M059J (cell line): ENCODE results near the gene CAPN7. TPM values are rescaled to one million over a fixed set of nuclear protein-coding genes. Genes with fewer than 3 reads are reported as not detected.

Experiments used
- DNase-seq: peaks from one replicate; pipeline ENCODE4 v3.0.0-alpha.2; 2012; ENCODE audit warnings: low read depth
- total RNA-seq: library from RNA; depleted of rRNA; stranded (reverse); fragments of >200 nt; shearing (Covaris generic); gene quantifications from 2 replicates; pipeline ENCODE4 v1.2.3, GENCODE V29; 2014

The CAPN7 gene
- total RNA-seq, 1 experiment from 2014 or later: 21.0 TPM

DNA sequence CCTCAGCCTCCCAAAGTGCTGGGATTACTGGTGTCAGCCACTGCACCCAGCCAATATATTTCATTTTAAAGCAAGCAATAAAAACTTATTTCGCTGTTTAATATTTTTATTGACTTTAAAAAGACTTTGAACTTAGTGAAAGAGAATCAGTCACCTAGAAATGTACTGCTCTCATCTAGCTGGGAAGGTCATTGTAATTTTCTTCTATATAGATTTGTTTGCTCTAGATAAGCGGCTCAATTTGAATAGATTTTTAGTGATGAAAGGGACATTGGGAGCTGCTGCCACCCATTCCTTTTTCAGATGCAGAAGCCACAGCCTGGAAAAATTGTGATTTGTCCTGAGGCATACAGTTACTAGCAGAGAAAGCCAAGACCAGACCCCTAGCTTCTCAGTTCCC, 40.1 kb downstream of the CAPN7 start:
- DNase-seq: no peak

DNA sequence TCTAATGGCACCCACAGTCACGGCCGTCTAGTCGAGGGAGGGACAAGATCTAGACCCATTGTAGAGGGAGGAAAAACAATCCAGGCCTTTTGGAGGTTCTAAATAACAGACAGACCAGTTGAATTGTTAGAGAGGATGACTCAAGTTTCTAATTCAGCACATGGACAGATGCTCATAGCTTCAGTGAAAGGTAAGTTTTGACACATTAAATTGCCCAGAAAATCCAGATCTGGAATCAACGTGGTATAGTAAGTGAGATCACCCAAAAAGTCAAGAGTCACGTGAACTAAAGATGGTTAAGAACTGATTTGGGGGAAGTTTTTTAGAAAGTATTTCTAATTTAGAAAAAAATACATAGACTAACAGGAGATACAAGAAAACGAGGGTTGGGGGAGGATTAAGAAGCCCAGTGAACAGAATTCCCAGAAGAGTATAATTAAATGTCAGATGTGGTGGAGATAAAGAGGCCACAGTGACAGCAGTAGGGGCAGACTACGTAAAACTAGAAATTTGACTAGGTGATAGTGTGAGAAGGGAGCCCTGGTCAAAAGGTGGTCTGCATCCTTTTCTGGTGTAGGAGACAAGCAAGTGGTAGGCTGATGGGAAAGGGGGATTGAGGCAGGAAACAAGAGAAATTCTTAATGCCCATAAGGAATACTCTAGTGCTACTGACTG, 47.1 kb downstream of the CAPN7 start:
- no peak for DNase-seq

- no peak for DNase-seq
Observed at GRCh38 chr3:15255215-15255614, 49.2 kb downstream of the CAPN7 start.

GRCh38 chr3:15256861-15257341, 50.9 kb downstream of the CAPN7 start:
- no peak for DNase-seq

GRCh38 chr3:15258720-15259119, 52.7 kb downstream of the CAPN7 start:
- no peak for DNase-seq

GRCh38 chr3:15260531-15260930, 54.5 kb downstream of the CAPN7 start:
- no peak for DNase-seq

- no peak for DNase-seq
Observed at GRCh38 chr3:15261274-15261673, 55.2 kb downstream of the CAPN7 start.

- no peak for DNase-seq
Observed at GRCh38 chr3:15262021-15262420, 56.0 kb downstream of the CAPN7 start.

DNA sequence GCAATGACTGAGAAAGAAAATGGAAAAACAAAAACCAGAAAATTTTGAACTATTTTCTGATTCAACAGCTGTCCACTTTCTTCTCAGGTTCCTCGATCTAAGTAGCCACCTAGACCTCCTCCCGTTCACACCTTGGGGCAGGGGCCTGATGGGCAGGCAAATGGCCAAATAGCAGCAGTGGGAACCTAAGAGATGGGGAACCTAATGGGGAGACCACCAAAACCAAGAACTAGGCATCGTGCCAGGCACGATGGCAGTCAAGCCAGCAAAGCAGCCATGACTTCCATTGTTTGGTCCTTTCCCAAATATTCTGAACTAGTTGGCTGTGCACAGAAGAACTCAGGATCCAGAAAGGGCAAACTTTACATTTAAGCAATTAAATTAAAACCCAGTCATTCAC, 57.1 kb downstream of the CAPN7 start:
- DNase-seq: no peak

- no peak for DNase-seq
Observed at GRCh38 chr3:15263926-15264325, 57.9 kb downstream of the CAPN7 start.

GRCh38 chr3:15264486-15264885, 58.4 kb downstream of the CAPN7 start:
- DNase-seq: no peak

DNA sequence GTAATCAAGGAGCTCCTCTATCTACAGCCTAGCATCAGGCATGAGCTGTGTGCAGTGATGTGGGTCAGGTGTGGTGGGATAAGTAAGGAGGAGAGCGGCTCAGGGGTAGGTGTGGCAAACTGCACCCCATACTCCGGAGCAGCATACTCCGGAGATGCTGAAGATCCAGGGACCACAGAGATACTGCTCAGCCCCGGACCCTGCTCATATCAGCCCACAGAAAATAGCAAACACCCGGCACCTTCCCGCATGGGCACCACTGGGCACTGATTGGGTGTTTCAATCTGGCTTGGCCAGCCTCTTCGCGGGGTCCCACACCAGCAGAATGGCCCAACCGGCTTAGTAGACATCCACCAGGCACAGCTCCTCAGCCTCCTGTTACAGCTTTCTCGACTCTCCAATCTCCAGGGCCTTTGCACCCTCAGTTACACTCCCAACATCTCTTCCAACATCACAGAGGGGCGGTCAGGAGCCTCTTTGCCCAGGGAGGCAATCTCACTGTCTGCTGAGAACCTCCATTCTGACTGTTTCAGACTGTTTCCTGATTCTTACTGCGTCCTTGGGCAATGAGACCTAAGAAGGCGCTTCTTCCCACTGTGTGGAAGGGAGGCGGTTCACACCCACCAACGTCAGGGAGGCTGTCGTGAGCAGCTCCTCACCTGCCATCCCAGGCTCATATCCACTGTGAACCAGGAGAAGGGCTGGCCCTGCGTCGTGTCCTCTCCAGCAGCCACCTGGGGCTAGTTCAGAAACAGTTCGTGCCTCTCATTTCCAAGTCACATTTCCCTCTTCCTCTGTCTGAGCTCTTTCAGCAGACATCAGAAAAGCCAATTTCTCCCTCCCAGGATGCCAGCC, 59.8 kb downstream of the CAPN7 start:
- no peak for DNase-seq

DNA sequence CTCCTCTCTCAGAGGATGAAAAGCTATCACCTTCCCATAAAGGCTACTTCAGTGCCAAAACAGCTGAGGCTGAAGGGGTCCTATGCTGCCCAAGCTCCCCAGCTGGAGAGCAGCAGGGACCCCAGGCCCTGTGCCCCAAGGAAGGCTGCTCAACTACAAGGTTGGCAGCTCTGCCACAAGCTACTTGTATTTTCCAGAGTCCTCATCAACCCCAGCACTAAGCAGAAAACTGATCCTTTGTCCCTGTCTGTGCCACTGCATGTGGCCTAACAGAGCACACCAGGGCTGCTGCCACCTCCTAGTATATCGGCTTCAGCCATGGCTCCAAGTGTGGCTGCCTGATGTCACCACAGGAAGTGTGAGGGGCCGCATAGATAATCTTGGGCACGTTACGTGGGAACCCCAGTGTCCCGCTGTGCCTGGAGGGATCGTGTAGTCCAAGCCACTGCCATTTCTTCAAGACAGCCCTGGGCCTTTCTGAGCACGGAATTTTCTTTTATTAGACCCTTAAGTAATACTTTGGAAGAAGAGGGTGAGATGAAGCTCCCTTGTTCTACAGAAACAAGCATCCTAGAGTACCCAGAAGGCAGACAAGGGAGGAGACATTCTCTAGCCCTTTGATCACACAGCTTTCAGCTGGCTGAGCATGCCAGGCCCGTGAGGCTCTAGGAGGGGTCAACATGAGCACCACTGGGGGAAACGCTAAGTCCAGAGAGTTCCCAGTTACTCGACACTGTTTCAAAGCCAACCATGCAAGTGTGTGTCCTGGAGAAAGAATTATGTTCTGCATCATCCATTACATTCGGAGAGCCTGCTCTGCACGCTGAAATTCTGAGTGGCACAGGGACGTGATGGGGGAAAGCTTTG, 60.7 kb downstream of the CAPN7 start:
- no peak for DNase-seq

- DNase-seq: no peak
Observed at GRCh38 chr3:15267502-15267901, 61.5 kb downstream of the CAPN7 start.

- peak; percentile 75 for DNase-seq
Observed at GRCh38 chr3:15268033-15268631, 62.1 kb downstream of the CAPN7 start.

- peak; percentile 96 for DNase-seq
Observed at GRCh38 chr3:15269091-15269989, 63.3 kb downstream of the CAPN7 start.

GRCh38 chr3:15271030-15271429, 65.0 kb downstream of the CAPN7 start:
- no peak for DNase-seq

- DNase-seq: no peak
Observed at GRCh38 chr3:15271785-15272381, 65.8 kb downstream of the CAPN7 start.

GRCh38 chr3:15272426-15273196, 66.6 kb downstream of the CAPN7 start:
- DNase-seq: no peak
